Mesenchymal stem cell (in vitro differentiated cells and primary cell): ENCODE results near the gene DIP2B.

ENCODE experiments used
- DNase-seq: peaks from one replicate; pipeline ENCODE4 v3.0.0-alpha.2; 2013
- H2AFZ ChIP-seq: one replicate; pipeline ENCODE4 v1.6.1; 2013; ENCODE audit warnings: low read depth, mild to moderate bottlenecking, control low read depth, inconsistent platforms, low read length, moderate library complexity
- H2AK5ac ChIP-seq: 2 replicates; pipeline ENCODE4 v1.6.1; 2013; ENCODE audit warnings: low read length, moderate library complexity, mild to moderate bottlenecking, inconsistent platforms; ENCODE audit not compliant: severe bottlenecking
- H2BK120ac ChIP-seq: one replicate; pipeline ENCODE4 v1.6.1; 2013; ENCODE audit warnings: low read depth, mild to moderate bottlenecking, inconsistent platforms, low read length, moderate library complexity
- H2BK12ac ChIP-seq, 2 experiments: one replicate each; pipeline ENCODE4 v1.6.1; 2013; ENCODE audit warnings: inconsistent platforms in 2 of 2, low read length in 2 of 2, mild to moderate bottlenecking in 2 of 2, moderate library complexity in 2 of 2, control low read depth in 1 of 2
- H2BK15ac ChIP-seq: one replicate; pipeline ENCODE4 v1.6.1; 2013; ENCODE audit warnings: mild to moderate bottlenecking, low read depth, inconsistent platforms; ENCODE audit not compliant: poor library complexity, severe bottlenecking
- H2BK5ac ChIP-seq: 2 replicates; pipeline ENCODE4 v1.6.1; 2013; ENCODE audit warnings: low read depth, mild to moderate bottlenecking, low read length, control low read depth, inconsistent platforms; ENCODE audit not compliant: poor library complexity, severe bottlenecking
- H3K14ac ChIP-seq, 2 experiments: one replicate each; pipeline ENCODE4 v1.6.1; 2013; ENCODE audit warnings: inconsistent platforms in 2 of 2, low read length in 2 of 2, control low read depth in 1 of 2, mild to moderate bottlenecking in 1 of 2, moderate library complexity in 1 of 2
- H3K18ac ChIP-seq, 2 experiments: one replicate each; pipeline ENCODE4 v1.6.1; 2013; ENCODE audit warnings: inconsistent platforms in 2 of 2, low read length in 2 of 2, control low read depth in 1 of 2, low read depth in 1 of 2, mild to moderate bottlenecking in 1 of 2
- H3K23ac ChIP-seq, 2 experiments: one replicate each; pipeline ENCODE4 v1.6.1; 2013; ENCODE audit warnings: inconsistent platforms in 2 of 2, low read length in 2 of 2, mild to moderate bottlenecking in 2 of 2, moderate library complexity in 2 of 2, control low read depth in 1 of 2
- H3K27ac ChIP-seq: 2 replicates; pipeline ENCODE4 v1.5.1; 2013; ENCODE audit warnings: mild to moderate bottlenecking, moderate library complexity, low read length, control low read depth, inconsistent platforms; ENCODE audit not compliant: poor library complexity, severe bottlenecking
- H3K27me3 ChIP-seq, 2 experiments: 2 replicates each; pipeline versions ENCODE4 v1.6.1 to v1.7.0; 2013; ENCODE audit warnings: low read length in 2 of 2, mild to moderate bottlenecking in 2 of 2, moderate library complexity in 2 of 2, control low read depth in 1 of 2, inconsistent platforms in 1 of 2; ENCODE audit not compliant: control insufficient read depth in 1 of 2, insufficient read depth in 1 of 2
- H3K36me3 ChIP-seq, 2 experiments: 2 replicates each; pipeline versions ENCODE4 v1.6.1 to v1.7.0; 2013; ENCODE audit warnings: low read length in 2 of 2, control low read depth in 1 of 2, inconsistent platforms in 1 of 2, low read depth in 1 of 2, mild to moderate bottlenecking in 1 of 2; ENCODE audit not compliant: insufficient read depth in 2 of 2, control insufficient read depth in 1 of 2
- H3K4ac ChIP-seq, 2 experiments: one replicate each; pipeline ENCODE4 v1.6.1; 2013; ENCODE audit warnings: inconsistent platforms in 2 of 2, low read length in 2 of 2, mild to moderate bottlenecking in 2 of 2, moderate library complexity in 2 of 2, control low read depth in 1 of 2, low read depth in 1 of 2
- H3K4me1 ChIP-seq: 2 replicates; pipeline ENCODE4 v1.6.1; 2013; ENCODE audit warnings: low read depth, low read length, control low read depth; ENCODE audit not compliant: control insufficient read depth, insufficient read depth
- H3K4me2 ChIP-seq: 2 replicates; pipeline ENCODE4 v1.6.1; 2013; ENCODE audit warnings: low read length, mild to moderate bottlenecking, inconsistent platforms; ENCODE audit not compliant: poor library complexity, severe bottlenecking
- H3K4me3 ChIP-seq, 2 experiments: 2 replicates each; pipeline versions ENCODE4 v1.5.1 to v1.7.0; 2013; ENCODE audit warnings: low read length in 2 of 2, mild to moderate bottlenecking in 2 of 2, control low read depth in 1 of 2, low read depth in 1 of 2; ENCODE audit not compliant: insufficient read depth in 1 of 2
- H3K79me1 ChIP-seq: replicated peaks from 2 replicates; pipeline ENCODE4 v1.6.1; 2013; ENCODE audit warnings: mild to moderate bottlenecking, control low read depth, low read length, inconsistent platforms; ENCODE audit not compliant: poor library complexity, severe bottlenecking
- H3K9ac ChIP-seq: 2 replicates; pipeline ENCODE4 v1.7.0; 2013; ENCODE audit warnings: mild to moderate bottlenecking, low read length, moderate library complexity
- H3K9me3 ChIP-seq: 2 replicates; pipeline ENCODE4 v1.7.0; 2013; ENCODE audit warnings: mild to moderate bottlenecking, low read length; ENCODE audit not compliant: control insufficient read depth
- H4K8ac ChIP-seq: one replicate; pipeline ENCODE4 v1.6.1; 2013; ENCODE audit warnings: inconsistent platforms, mild to moderate bottlenecking, low read length, moderate library complexity
- H4K91ac ChIP-seq: one replicate; pipeline ENCODE4 v1.6.1; 2013; ENCODE audit warnings: mild to moderate bottlenecking, low read length, inconsistent platforms
- WGBS: methylation state at CpG from one replicate; pipeline ENCODE4 v1.1.7; 2013; ENCODE audit warnings: mixed read lengths; 5-methylcytosine and 5-hydroxymethylcytosine counted together

The DIP2B gene

DNA sequence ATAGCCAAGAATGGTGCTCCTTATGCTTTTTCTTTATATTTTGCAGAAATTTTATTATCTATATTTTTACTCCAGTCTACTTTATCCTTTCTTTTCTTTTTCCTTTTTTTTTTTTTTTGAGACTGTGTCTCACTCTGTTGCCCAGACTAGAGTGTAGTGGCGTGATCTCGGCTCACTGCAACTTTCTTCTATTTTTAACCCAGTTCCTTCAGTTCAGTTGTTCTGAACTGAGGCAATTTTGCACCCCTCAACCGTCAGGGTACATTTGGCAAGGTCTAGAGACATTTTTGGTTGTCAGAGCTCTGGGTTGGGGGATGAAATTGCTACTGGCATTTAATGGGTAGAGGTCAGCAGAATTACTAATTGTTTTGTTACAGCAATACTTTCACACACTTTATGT is 75.7 kb downstream of the DIP2B start:
- Histone ChIP-seq H3K27me3 (no peaks in the 10 kb centered on the region), H3K36me3 (peaks cover 0 to 4% of the 10 kb centered on the region in 2 experiments), H4K91ac (no peak overlapping the region), H3K14ac (no peak overlapping the region), H2AK5ac (no peak overlapping the region), H2BK120ac (no peak overlapping the region), H3K4me1 (peaks cover 3% of the 10 kb centered on the region), H3K79me1 (peaks cover 28% of the 10 kb centered on the region), H2BK12ac (no peak overlapping the region), H3K9ac (no peak overlapping the region), H3K23ac (no peak overlapping the region), H3K9me3 (no peaks in the 10 kb centered on the region), H2BK5ac (no peak overlapping the region), H3K4ac (no peak overlapping the region), H3K27ac (no peak overlapping the region), H2AFZ (no peak overlapping the region), H4K8ac (no peak overlapping the region), H3K18ac (no peak overlapping the region), H2BK15ac (no peak overlapping the region), H3K4me2 (no peak overlapping the region), H3K4me3 (no peak overlapping the region)
- WGBS = no CpG with 5 or more reads among the region's 3 CpGs
- no peak for DNase-seq

DNA sequence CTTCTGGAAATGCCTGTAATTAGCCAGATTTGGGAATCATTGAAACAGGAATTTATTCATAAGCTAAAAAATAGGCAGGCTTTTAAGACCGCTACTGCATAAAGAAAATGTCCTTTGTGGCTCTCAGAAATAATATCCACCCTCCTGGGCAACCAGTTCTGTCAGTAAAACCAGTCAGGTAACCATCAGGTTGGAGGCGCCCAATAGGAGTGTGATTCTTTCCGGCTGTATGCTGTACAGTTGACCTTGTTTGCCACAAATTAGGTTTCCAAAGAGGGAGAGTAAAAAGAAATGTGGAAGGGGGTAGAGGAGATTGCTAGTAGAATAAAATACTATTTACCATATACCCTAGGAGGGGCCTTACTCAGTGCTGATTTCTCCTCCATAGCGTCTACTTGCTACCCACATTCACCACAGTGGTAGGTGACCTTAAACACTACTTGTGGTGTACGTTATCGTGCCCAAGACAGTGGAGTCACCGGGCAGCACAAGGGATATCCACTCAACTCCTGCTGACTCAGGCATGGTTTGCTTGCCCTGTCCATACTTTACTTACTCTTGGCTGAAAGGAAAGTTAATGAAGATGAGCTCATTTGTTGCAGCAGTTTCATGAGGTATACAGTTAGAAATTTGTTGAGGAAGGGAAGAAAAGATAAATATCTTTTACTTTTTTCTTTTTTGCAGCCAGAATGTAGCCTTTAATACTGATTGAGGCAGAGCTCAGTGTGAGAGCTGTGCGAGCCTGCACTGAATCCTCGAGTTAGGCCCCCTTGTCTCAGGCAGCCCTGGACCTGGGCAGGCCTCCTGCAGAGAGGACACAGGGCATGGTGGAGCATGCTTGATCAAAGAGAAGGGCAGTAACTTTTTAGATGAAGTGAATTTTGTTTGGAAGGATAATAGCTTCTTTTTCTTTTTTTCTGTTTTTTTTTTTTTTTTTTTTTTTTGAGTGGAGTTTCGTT is 76.7 kb downstream of the DIP2B start:
- DNase-seq = peak; percentile 69
- no peak overlapping the region for H4K91ac ChIP-seq
- H3K4me1 ChIP-seq = peaks cover 2% of the 10 kb centered on the region
- peak overlapping the region; percentile 30 for H3K27ac ChIP-seq
- peaks cover 27% of the 10 kb centered on the region for H3K79me1 ChIP-seq
- peaks cover 0 to 4% of the 10 kb centered on the region in 2 experiments for H3K36me3 ChIP-seq
- H2BK120ac ChIP-seq = no peak overlapping the region
- H3K9ac ChIP-seq = peak overlapping the region; percentile 73
- H3K4ac ChIP-seq = no peak overlapping the region
- no peak overlapping the region for H3K4me3 ChIP-seq
- H3K14ac ChIP-seq = no peak overlapping the region
- no peak overlapping the region for H2AK5ac ChIP-seq
- H2BK15ac ChIP-seq = no peak overlapping the region
- H3K4me2 ChIP-seq = no peak overlapping the region
- no peak overlapping the region for H3K23ac ChIP-seq
- no peak overlapping the region for H3K18ac ChIP-seq
- H2AFZ ChIP-seq = no peak overlapping the region
- no peaks in the 10 kb centered on the region for H3K27me3 ChIP-seq
- H2BK5ac ChIP-seq = no peak overlapping the region
- no peaks in the 10 kb centered on the region for H3K9me3 ChIP-seq
- no peak overlapping the region for H2BK12ac ChIP-seq
- WGBS = 83% methylated on average over 8 of the region's 10 CpGs
- no peak overlapping the region for H4K8ac ChIP-seq

DNA sequence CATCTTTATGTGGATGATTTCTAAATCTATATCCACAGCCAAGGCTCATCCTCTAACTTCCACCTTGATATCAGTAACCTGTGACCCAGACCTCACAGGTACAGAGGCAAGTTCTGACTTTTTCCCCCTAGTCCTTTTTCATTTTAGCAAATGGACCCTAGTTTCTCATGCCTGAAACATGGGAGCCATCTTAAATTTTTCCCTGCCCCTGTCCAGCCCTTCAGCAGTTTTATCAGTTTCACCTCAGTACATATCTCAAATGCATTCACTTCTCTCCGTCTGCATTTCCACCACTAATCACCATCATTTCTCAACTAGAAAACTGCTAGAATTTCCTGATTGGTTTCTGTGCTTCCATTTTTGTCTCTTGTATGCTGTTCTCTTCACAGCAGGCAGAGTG is 79.3 kb downstream of the DIP2B start:
- no peak overlapping the region for H3K27ac ChIP-seq
- H3K4ac ChIP-seq = no peak overlapping the region
- H2AFZ ChIP-seq = no peak overlapping the region
- no peak overlapping the region for H2AK5ac ChIP-seq
- peaks cover 2% of the 10 kb centered on the region for H3K4me1 ChIP-seq
- H3K4me2 ChIP-seq = no peak overlapping the region
- H3K18ac ChIP-seq = no peak overlapping the region
- no peaks in the 10 kb centered on the region for H3K9me3 ChIP-seq
- no peak overlapping the region for H4K91ac ChIP-seq
- H3K23ac ChIP-seq = no peak overlapping the region
- no peak overlapping the region for H3K9ac ChIP-seq
- DNase-seq = no peak
- H3K27me3 ChIP-seq = no peaks in the 10 kb centered on the region
- peaks cover 26% of the 10 kb centered on the region for H3K79me1 ChIP-seq
- 100% methylated on average over 1 of the region's 1 CpG for WGBS
- peaks cover 0 to 4% of the 10 kb centered on the region in 2 experiments for H3K36me3 ChIP-seq
- H3K14ac ChIP-seq = no peak overlapping the region
- no peak overlapping the region for H2BK5ac ChIP-seq
- H2BK120ac ChIP-seq = no peak overlapping the region
- no peak overlapping the region for H3K4me3 ChIP-seq
- no peak overlapping the region for H2BK12ac ChIP-seq
- H2BK15ac ChIP-seq = no peak overlapping the region
- no peak overlapping the region for H4K8ac ChIP-seq

DNA sequence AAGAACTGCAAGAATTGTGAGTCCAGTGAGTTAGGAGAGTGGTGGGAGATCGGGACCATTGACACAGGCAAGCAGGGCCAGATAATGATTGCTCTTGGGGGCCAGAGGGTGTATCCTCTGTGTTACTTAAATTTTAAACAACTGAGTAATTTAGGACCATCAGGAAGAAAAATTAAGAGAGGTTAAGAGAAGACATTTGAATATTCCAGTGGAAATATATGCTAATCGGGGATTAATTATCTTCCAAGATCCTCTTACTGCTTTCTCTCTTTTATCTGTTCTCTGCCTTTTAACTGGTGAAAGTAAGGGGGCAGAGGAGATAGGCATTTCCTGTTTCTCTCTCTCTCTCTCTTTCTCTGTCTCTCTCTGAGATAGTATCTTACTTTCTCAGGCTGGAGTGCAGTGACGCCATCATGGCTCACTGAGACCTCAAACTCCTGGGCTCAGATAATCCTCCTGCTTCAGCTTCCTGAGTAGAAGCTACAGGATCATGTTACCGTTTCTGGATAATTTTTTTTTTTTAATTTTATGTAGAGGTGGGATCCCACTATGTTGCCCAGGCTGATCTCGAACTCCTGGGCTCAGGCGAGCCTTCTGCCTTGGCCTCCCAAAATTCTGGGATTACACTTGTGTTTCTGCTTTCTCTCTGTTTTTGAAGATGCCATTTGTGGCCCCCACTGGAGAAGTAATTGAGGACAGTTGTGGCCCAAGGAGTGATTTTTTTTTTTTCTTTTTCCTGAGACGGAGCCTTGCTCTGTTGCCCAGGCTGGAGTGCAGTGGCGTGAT is 85.1 kb downstream of the DIP2B start:
- Histone ChIP-seq H3K27me3 (no peaks in the 10 kb centered on the region), H2BK120ac (no peak overlapping the region), H3K27ac (no peak overlapping the region), H4K91ac (no peak overlapping the region), H3K9ac (no peak overlapping the region), H2BK15ac (no peak overlapping the region), H3K23ac (no peak overlapping the region), H2AK5ac (no peak overlapping the region), H2AFZ (no peak overlapping the region), H2BK12ac (no peak overlapping the region), H2BK5ac (no peak overlapping the region), H3K9me3 (no peaks in the 10 kb centered on the region), H3K4ac (peak overlapping the region in 1 of 2 experiments; percentile 41), H3K36me3 (peaks cover 0 to 2% of the 10 kb centered on the region in 2 experiments), H3K18ac (peak overlapping the region in 1 of 2 experiments; percentile 73), H3K79me1 (peaks cover 27% of the 10 kb centered on the region), H4K8ac (peak overlapping the region; percentile 60), H3K4me2 (no peak overlapping the region), H3K4me3 (no peak overlapping the region), H3K4me1 (no peaks in the 10 kb centered on the region), H3K14ac (no peak overlapping the region)
- peak; percentile 93 for DNase-seq
- WGBS = 77% methylated on average over 6 of the region's 8 CpGs
